H1 (cell line): ENCODE results near the gene FLNA. TPM values are rescaled to one million over a fixed set of nuclear protein-coding genes. Genes with fewer than 3 reads are reported as not detected.

Experiments used
- HDAC6 ChIP-seq: IDR thresholded peaks from one replicate; pipeline ENCODE4 v1.7.1; 2012; ENCODE audit warnings: low read depth, mild to moderate bottlenecking, inconsistent platforms, low read length, moderate library complexity
- RFX5 ChIP-seq: IDR thresholded peaks from 2 replicates; pipeline ENCODE4 v1.6.1; 2011; ENCODE audit warnings: low read depth, low read length, improper control_type of control experiment, borderline replicate concordance
- SAP30 ChIP-seq: fragments of 300-600 bp; sonication (generic); IDR thresholded peaks from 2 replicates; pipeline ENCODE4 v1.7.1; 2012; ENCODE audit warnings: low read length, moderate library complexity, mild to moderate bottlenecking, inconsistent platforms; ENCODE audit not compliant: insufficient read depth, insufficient replicate concordance
- polyA plus RNA-seq, 7 experiments: library from polyadenylated mRNA; depleted of rRNA in 3 of 7; stranded (reverse) in 5 of 7; unstranded in 2 of 7; fragments of >200 nt in 5 of 7; fragments of 200-250 nt in 2 of 7; gene quantifications; 1 replicate in 5 of 7; 2 replicates in 1 of 7; 4 replicates in 1 of 7; pipeline versions ENCODE4 v1.2.1 to v1.2.3, GENCODE V29; 2011 to 2013; ENCODE audit warnings: missing spikeins in 2 of 7, mixed read lengths in 2 of 7
- total RNA-seq: library from RNA; stranded (reverse); fragmentation: NEBNext Ultra II Directional; extraction: Animal tissue kit (Norgen Biotek cat#: 25700); gene quantifications from 2 replicates; pipeline ENCODE4 v1.2.1, GENCODE V29; 2021

FLNA gene
- total and polyA plus RNA-seq, 2 of the 8 experiments (the other 6 are each of a cell fraction or from before 2014, with no cell fraction given), result 315 to 925 TPM

- TF ChIP-seq SAP30, result no peak
- TF ChIP-seq RFX5, result no peak
- TF ChIP-seq HDAC6, result no peak
Observed at GRCh38 chrX:154378799-154379568, 4.5 kb upstream of the FLNA start, which contains the start of gene EMD (continued).
